Measurements from ENCODE around the gene LANCL2. TPM values are rescaled to one million over a fixed set of nuclear protein-coding genes. Genes with fewer than 3 reads are reported as not detected.

Gene LANCL2
- total RNA-seq, 1 donor from 2014 or later, result 24.1 TPM

DNA sequence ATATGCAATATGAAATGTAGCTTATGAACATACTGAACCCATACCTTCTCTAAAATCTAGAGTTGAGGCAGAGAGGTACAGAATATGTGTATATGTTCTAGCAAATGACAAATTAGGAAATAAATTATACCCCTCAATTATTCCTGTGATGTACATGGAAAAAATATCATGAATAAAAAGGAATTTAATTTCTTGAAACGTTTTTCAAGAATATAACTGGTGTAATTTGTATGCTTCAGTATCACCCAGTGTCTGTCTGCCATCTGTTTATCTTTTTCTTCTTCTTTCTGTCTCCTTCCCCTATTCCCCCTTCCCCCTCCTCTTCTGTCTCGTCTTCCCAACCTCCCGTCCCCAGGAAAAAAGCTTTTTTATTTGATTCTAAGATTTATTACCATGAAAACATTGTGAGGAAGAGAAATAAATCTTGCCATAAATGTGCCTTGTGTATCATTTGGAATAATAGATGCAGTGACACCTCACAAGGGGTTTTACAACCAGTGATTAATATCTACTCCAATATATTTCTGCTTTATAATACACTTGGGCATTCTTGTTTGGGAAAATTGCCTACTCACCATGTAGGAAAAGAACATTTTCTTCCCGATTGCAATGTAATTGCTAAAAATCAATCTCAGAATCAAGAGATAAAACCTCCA lies 12.2 kb downstream of the LANCL2 start:
- Mint-ChIP-seq H3K9me3 (ENCODE audit: unreplicated experiment) (no peaks in the 10 kb centered on the region), H3K4me1 (ENCODE audit: low read depth, unreplicated experiment) (no peaks in the 10 kb centered on the region), H3K36me3 (ENCODE audit: unreplicated experiment) (no peaks in the 10 kb centered on the region), H3K4me3 (ENCODE audit: unreplicated experiment) (no peak overlapping the region), H3K27me3 (ENCODE audit: unreplicated experiment) (no peaks in the 10 kb centered on the region), H3K27ac (ENCODE audit: unreplicated experiment) (no peak overlapping the region)
- TF ChIP-seq, protein P1, sequence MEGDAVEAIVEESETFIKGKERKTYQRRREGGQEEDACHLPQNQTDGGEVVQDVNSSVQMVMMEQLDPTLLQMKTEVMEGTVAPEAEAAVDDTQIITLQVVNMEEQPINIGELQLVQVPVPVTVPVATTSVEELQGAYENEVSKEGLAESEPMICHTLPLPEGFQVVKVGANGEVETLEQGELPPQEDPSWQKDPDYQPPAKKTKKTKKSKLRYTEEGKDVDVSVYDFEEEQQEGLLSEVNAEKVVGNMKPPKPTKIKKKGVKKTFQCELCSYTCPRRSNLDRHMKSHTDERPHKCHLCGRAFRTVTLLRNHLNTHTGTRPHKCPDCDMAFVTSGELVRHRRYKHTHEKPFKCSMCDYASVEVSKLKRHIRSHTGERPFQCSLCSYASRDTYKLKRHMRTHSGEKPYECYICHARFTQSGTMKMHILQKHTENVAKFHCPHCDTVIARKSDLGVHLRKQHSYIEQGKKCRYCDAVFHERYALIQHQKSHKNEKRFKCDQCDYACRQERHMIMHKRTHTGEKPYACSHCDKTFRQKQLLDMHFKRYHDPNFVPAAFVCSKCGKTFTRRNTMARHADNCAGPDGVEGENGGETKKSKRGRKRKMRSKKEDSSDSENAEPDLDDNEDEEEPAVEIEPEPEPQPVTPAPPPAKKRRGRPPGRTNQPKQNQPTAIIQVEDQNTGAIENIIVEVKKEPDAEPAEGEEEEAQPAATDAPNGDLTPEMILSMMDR (IDR thresholded peaks at IDR 0.05; ENCODE audit: partially characterized antibody, unreplicated experiment), result no peak
- DNase-seq, result no peak

DNA sequence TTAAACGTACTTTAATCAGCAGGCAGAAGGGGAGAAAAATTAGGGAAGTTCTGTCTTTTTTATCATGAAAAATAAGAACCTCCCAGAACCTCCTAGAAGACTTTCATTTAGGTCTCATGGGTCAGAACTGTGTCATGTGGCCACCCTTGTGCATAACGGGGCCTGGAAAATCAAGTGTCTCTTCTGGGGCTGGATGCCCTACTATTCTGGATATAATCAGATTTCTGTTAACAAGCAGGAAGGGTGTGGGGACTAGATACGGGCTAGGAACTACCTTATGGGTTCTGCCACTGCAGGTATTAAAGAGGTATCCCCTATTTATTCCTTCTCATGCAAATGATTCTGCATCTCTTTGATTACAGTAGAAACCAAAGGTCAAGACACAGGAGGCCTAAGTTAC lies 14.1 kb downstream of the LANCL2 start:
- Mint-ChIP-seq H3K36me3 (ENCODE audit: unreplicated experiment) (no peaks in the 10 kb centered on the region), H3K27ac (ENCODE audit: unreplicated experiment) (no peak overlapping the region), H3K9me3 (ENCODE audit: unreplicated experiment) (peaks cover 6% of the 10 kb centered on the region), H3K27me3 (ENCODE audit: unreplicated experiment) (no peaks in the 10 kb centered on the region), H3K4me3 (ENCODE audit: unreplicated experiment) (no peak overlapping the region), H3K4me1 (ENCODE audit: low read depth, unreplicated experiment) (no peaks in the 10 kb centered on the region)
- TF ChIP-seq, protein P1 (IDR thresholded peaks at IDR 0.05; ENCODE audit: partially characterized antibody, unreplicated experiment), result no peak
- no peak for DNase-seq

DNA sequence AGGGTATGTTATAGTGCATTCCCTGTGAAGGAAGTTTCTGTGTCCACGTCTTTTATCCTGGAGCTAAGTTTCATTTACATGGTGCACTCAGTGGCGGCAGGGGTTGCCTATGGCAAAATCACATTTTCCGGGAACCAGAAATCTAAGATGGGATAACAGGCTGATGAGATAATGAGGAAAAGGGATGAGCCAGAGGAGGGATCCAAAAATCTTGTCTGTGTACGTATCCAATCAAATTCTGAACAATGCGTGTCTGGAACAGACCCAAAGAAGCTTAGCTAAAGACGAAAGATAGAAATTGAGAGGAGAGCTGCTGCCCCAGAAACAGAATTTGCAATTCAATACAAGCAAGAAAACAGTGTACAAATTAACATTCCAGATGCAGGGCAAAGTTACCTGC lies 16.1 kb downstream of the LANCL2 start:
- Mint-ChIP-seq H3K36me3 (ENCODE audit: unreplicated experiment) (peaks cover 9% of the 10 kb centered on the region), H3K9me3 (ENCODE audit: unreplicated experiment) (peaks cover 8% of the 10 kb centered on the region), H3K27ac (ENCODE audit: unreplicated experiment) (no peak overlapping the region), H3K4me1 (ENCODE audit: low read depth, unreplicated experiment) (no peaks in the 10 kb centered on the region), H3K27me3 (ENCODE audit: unreplicated experiment) (no peaks in the 10 kb centered on the region), H3K4me3 (ENCODE audit: unreplicated experiment) (no peak overlapping the region)
- DNase-seq, result no peak
- TF ChIP-seq, protein P1 (IDR thresholded peaks at IDR 0.05; ENCODE audit: partially characterized antibody, unreplicated experiment), result no peak

- Mint-ChIP-seq H3K4me3 (ENCODE audit: unreplicated experiment) (no peak overlapping the region), H3K9me3 (ENCODE audit: unreplicated experiment) (peaks cover 8% of the 10 kb centered on the region), H3K36me3 (ENCODE audit: unreplicated experiment) (peaks cover 14% of the 10 kb centered on the region), H3K4me1 (ENCODE audit: low read depth, unreplicated experiment) (no peaks in the 10 kb centered on the region), H3K27ac (ENCODE audit: unreplicated experiment) (no peak overlapping the region), H3K27me3 (ENCODE audit: unreplicated experiment) (no peaks in the 10 kb centered on the region)
- TF ChIP-seq, protein P1 (IDR thresholded peaks at IDR 0.05; ENCODE audit: partially characterized antibody, unreplicated experiment), result no peak
- DNase-seq, result no peak
Measured at GRCh38 chr7:55381696-55382095, 16.6 kb downstream of the LANCL2 start.

- H3K36me3 Mint-ChIP-seq (ENCODE audit: unreplicated experiment), result peaks cover 19% of the 10 kb centered on the region
- TF ChIP-seq, protein P1 (IDR thresholded peaks at IDR 0.05; ENCODE audit: partially characterized antibody, unreplicated experiment), result no peak
- H3K27ac Mint-ChIP-seq (ENCODE audit: unreplicated experiment), result no peak overlapping the region
- no peaks in the 10 kb centered on the region for H3K4me1 Mint-ChIP-seq (ENCODE audit: low read depth, unreplicated experiment)
- H3K27me3 Mint-ChIP-seq (ENCODE audit: unreplicated experiment), result no peaks in the 10 kb centered on the region
- no peak for DNase-seq
- peaks cover 10% of the 10 kb centered on the region for H3K9me3 Mint-ChIP-seq (ENCODE audit: unreplicated experiment)
- H3K4me3 Mint-ChIP-seq (ENCODE audit: unreplicated experiment), result no peak overlapping the region
Measured at GRCh38 chr7:55382251-55382650, 17.1 kb downstream of the LANCL2 start.
